GM12878 (cell line): ENCODE measurements around the gene NCKAP5. TPM values are rescaled to one million over a fixed set of nuclear protein-coding genes. Genes with fewer than 3 reads are reported as not detected.

ENCODE experiments used
- ATF7 ChIP-seq: fragments of 450-650 bp; IDR thresholded peaks from 2 replicates; pipeline ENCODE4 v1.6.1; 2016; ENCODE audit warnings: low read depth, mild to moderate bottlenecking
- IKZF1 ChIP-seq: fragments of 450-650 bp; conservative IDR thresholded peaks from 2 replicates; pipeline ENCODE4 v1.6.1; 2017; ENCODE audit warnings: antibody characterized with exemption, mild to moderate bottlenecking
- SKIL ChIP-seq: fragments of 450-650 bp; IDR thresholded peaks from 2 replicates; pipeline ENCODE4 v1.6.1; 2017; ENCODE audit warnings: mild to moderate bottlenecking, low read depth, inconsistent platforms; ENCODE audit not compliant: poor library complexity, severe bottlenecking
- ZBTB40 ChIP-seq: fragments of 450-650 bp; IDR thresholded peaks from 2 replicates; pipeline ENCODE4 v1.6.1; 2016; ENCODE audit warnings: mild to moderate bottlenecking, moderate library complexity, borderline replicate concordance
- ZNF687 ChIP-seq: fragments of 450-650 bp; IDR thresholded peaks from 2 replicates; pipeline ENCODE4 v1.6.1; 2017; ENCODE audit warnings: mild to moderate bottlenecking, moderate library complexity
- polyA plus RNA-seq, 11 experiments: library from polyadenylated mRNA; depleted of rRNA in 4 of 11; unstranded in 6 of 11; stranded (reverse) in 5 of 11; fragments of >200 nt; fragmentation: Nextera tagmentation in 4 of 11; fragmentation: Illumina TruSeq in 1 of 11; extraction: Ambion mirVana in 4 of 11; extraction: Trizol in 1 of 11; gene quantifications; 1 replicate in 1 of 11; 2 replicates in 10 of 11; pipeline versions ENCODE4 v1.2.1 to v1.2.3, GENCODE V29; 2011 to 2016; ENCODE audit warnings: inconsistent platforms in 2 of 11, missing spikeins in 2 of 11, low read depth in 1 of 11
- total RNA-seq, 4 experiments: library from RNA; depleted of rRNA in 3 of 4; stranded (reverse); fragments of >200 nt in 3 of 4; fragmentation: Illumina TruSeq in 1 of 4; extraction: Trizol in 1 of 4; gene quantifications; 2 replicates each; pipeline versions ENCODE4 v1.2.1 to v1.2.3, GENCODE V29; 2013 to 2021

Gene NCKAP5
- total and polyA plus RNA-seq, 10 of the 15 experiments (the other 5 are each of a cell fraction or from before 2014, with no cell fraction given) = 0.06 to 0.44 (median 0.16) TPM

GRCh38 chr2:133247631-133248030 is 320.6 kb downstream of the NCKAP5 start (continued):
- TF ChIP-seq ZBTB40 (no peak), ATF7 (no peak), IKZF1 (peak; percentile 55), SKIL (no peak), ZNF687 (no peak)
- TF ChIP-seq, all 136 proteins: peak for 4
